ENCODE results near the gene AKR1B1.

DNA sequence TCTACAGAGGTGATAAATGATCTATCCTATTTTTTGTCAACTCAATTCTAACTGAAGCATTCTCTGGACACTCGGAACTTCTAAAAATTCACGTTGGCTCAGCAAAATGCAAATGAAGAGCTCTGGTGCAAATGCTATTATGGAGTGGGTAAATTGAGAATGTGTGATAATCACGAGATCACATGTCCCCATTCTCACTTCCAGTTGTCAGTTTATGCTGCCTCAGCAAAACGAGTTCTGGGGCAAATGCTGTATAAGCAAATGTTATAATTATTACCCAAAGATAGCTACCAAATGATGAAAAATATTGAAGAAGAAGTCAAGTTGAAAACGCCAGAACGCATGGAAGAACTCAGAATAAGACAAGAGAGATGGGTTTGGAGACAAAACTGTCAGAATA, 29.4 kb downstream of the AKR1B1 start:
- no peak for TF ChIP-seq POLR2A (IDR thresholded peaks at IDR 0.05)
- TF ChIP-seq, protein P1, sequence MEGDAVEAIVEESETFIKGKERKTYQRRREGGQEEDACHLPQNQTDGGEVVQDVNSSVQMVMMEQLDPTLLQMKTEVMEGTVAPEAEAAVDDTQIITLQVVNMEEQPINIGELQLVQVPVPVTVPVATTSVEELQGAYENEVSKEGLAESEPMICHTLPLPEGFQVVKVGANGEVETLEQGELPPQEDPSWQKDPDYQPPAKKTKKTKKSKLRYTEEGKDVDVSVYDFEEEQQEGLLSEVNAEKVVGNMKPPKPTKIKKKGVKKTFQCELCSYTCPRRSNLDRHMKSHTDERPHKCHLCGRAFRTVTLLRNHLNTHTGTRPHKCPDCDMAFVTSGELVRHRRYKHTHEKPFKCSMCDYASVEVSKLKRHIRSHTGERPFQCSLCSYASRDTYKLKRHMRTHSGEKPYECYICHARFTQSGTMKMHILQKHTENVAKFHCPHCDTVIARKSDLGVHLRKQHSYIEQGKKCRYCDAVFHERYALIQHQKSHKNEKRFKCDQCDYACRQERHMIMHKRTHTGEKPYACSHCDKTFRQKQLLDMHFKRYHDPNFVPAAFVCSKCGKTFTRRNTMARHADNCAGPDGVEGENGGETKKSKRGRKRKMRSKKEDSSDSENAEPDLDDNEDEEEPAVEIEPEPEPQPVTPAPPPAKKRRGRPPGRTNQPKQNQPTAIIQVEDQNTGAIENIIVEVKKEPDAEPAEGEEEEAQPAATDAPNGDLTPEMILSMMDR (IDR thresholded peaks at IDR 0.05), result no peak
